Measurements from ENCODE around the gene DCDC1. TPM values are rescaled to one million over a fixed set of nuclear protein-coding genes. Genes with fewer than 3 reads are reported as not detected.

Gene DCDC1
- polyA plus RNA-seq, 2 of the 4 experiments (the other 2 are of a cell fraction): 2.8 to 9.5 TPM

DNA sequence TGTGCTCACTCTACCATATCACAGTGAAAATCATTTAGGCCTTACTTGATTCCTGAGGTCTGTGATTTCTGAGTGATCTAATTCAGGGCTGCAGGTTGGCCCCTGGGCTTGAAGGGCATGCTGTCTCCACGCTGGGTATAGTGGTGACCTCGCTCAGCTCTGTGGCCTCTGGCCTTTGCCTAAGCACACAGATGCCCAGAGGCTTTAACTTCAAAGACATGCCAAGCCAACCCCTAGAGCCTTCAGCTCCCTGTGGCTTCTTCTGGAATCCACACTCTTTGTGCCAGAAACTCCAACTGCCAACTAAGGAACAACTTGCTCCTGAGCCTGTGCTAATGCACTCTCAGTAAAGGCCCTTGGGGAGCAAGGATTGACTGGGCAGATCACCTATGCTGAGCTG, 550.8 kb downstream of the DCDC1 start:
- Histone ChIP-seq H3K4me3 (no peak overlapping the region), H3K27ac (no peak overlapping the region), H3K9me3 (no peaks in the 10 kb centered on the region), H3K4me1 (no peaks in the 10 kb centered on the region), H3K4me2 (no peak overlapping the region)
- ChIA-PET POLR2A (no interaction called here), CTCF (interaction anchor here (0.6 kb wide), 1 partner anchor 99 kb away, joined by 3 read pairs; no protein-coding TSS in a partner anchor)
- FAIRE-seq: no peak
- ATAC-seq: no peak
- TF ChIP-seq CEBPB (IDR thresholded peaks at IDR 0.05) (no peak), ESRRA (IDR thresholded peaks at IDR 0.05; ENCODE audit: borderline replicate concordance, low read length) (no peak), EP300 (IDR thresholded peaks at IDR 0.05) (no peak), TFCP2L1 (CRISPR knock-in tag; IDR thresholded peaks at IDR 0.05) (no peak), BHLHE40 (IDR thresholded peaks at IDR 0.05; ENCODE audit: low read depth, low read length) (no peak)
- TF ChIP-seq, protein P1, sequence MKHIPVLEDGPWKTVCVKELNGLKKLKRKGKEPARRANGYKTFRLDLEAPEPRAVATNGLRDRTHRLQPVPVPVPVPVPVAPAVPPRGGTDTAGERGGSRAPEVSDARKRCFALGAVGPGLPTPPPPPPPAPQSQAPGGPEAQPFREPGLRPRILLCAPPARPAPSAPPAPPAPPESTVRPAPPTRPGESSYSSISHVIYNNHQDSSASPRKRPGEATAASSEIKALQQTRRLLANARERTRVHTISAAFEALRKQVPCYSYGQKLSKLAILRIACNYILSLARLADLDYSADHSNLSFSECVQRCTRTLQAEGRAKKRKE (CRISPR knock-in tag; IDR thresholded peaks at IDR 0.05; ENCODE audit: low read depth): no peak
- 10% methylated on average over 2 of the region's 2 CpGs for WGBS (ENCODE audit: missing lambda C conversion rate)
- DNase-seq (ENCODE audit: low read depth in 1 of 2, low spot score in 1 of 2): no peak

DNA sequence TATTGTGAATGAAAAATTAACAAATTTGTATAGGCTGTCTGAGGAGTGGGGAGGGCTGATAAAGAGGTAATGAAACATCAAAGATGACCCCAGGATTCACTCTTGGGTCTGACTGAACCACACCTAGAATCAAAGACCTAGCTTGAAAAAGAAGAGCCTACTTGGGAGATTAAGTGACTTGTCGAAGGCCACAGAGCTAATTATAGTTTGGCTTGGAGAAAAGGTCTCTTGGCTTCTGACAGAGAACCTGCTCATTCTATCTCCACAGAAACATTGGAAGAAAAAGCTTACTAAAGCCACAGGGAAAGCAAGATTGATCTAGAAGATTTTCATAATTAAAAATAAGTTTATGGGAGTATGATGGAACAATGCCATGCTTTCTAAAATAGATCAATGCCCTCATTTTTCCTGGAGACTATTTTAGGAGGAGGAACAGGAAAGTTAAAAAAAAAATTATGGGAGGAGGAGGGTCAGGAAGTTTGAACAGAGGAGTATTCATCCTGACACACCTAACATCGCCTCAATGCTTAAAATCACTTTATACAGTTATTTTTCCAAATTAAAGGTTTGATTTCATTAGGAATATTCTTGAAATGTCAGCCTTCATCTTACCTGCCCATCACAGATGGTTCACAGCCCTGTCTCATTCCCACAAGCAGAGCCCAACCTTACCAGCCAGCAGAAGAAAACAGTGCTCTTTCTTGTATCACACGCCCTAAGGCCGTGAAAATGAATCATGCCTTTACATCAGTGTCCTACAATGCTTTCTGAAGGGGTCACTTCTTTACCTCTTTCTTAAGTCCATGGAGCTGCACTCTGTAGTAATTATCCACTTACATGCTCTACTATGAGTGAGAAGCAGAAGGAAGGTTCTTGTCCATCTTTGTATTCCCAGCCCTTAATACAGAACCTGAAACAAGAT, 552.3 kb downstream of the DCDC1 start:
- no peak for FAIRE-seq
- CTCF ChIA-PET: no interaction called here

DNA sequence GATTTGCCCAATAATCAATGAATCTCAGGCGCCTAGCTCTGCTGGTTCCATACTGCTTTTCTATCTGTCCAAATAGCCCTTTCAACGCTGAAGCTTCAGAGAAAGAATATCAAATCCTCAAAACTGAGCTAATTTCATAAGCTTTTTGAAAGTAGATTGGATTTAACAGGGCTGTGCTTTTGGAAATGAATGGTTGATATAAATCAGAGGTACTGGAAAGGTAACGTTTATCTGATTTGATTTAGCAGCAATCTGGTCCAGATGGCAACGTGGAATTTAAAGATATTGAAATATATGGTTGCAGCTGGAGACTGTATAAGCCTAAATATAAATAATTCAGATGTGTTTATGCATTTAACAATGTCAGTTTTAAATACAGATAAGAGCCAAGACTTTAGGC, 553.9 kb downstream of the DCDC1 start:
- 0% methylated on average over 4 of the region's 4 CpGs for whole genome bisulfite sequencing (ENCODE audit: missing lambda C conversion rate)
- CTCF ChIA-PET: no interaction called here
- TF ChIP-seq JUNB (IDR thresholded peaks at IDR 0.05): no peak
- no peak for TF ChIP-seq ZFP36 (IDR thresholded peaks at IDR 0.05; ENCODE audit: borderline replicate concordance, partially characterized antibody)
- TF ChIP-seq, protein P2, sequence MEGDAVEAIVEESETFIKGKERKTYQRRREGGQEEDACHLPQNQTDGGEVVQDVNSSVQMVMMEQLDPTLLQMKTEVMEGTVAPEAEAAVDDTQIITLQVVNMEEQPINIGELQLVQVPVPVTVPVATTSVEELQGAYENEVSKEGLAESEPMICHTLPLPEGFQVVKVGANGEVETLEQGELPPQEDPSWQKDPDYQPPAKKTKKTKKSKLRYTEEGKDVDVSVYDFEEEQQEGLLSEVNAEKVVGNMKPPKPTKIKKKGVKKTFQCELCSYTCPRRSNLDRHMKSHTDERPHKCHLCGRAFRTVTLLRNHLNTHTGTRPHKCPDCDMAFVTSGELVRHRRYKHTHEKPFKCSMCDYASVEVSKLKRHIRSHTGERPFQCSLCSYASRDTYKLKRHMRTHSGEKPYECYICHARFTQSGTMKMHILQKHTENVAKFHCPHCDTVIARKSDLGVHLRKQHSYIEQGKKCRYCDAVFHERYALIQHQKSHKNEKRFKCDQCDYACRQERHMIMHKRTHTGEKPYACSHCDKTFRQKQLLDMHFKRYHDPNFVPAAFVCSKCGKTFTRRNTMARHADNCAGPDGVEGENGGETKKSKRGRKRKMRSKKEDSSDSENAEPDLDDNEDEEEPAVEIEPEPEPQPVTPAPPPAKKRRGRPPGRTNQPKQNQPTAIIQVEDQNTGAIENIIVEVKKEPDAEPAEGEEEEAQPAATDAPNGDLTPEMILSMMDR (IDR thresholded peaks at IDR 0.05): no peak
- TF ChIP-seq HEYL (CRISPR knock-in tag; IDR thresholded peaks at IDR 0.05): no peak
- no peak for TF ChIP-seq RAD21 (conservative IDR thresholded peaks at IDR 0.05 in 1 of 2, IDR thresholded peaks at IDR 0.05 in 1 of 2)
- TF ChIP-seq EP300 (IDR thresholded peaks at IDR 0.05): no peak
- no peak for TF ChIP-seq POLR2AphosphoS2 (conservative IDR thresholded peaks at IDR 0.05; ENCODE audit: low read length)
- no peak for TF ChIP-seq KDM1A (IDR thresholded peaks at IDR 0.05; ENCODE audit: low read depth)
- TF ChIP-seq, protein P3, sequence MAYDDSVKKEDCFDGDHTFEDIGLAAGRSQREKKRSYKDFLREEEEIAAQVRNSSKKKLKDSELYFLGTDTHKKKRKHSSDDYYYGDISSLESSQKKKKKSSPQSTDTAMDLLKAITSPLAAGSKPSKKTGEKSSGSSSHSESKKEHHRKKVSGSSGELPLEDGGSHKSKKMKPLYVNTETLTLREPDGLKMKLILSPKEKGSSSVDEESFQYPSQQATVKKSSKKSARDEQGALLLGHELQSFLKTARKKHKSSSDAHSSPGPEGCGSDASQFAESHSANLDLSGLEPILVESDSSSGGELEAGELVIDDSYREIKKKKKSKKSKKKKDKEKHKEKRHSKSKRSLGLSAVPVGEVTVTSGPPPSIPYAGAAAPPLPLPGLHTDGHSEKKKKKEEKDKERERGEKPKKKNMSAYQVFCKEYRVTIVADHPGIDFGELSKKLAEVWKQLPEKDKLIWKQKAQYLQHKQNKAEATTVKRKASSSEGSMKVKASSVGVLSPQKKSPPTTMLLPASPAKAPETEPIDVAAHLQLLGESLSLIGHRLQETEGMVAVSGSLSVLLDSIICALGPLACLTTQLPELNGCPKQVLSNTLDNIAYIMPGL (CRISPR knock-in tag; IDR thresholded peaks at IDR 0.05; ENCODE audit: borderline replicate concordance): no peak
- no peak for TF ChIP-seq ZSCAN20 (CRISPR knock-in tag; IDR thresholded peaks at IDR 0.05)
- no peak for TF ChIP-seq CBX2 (IDR thresholded peaks at IDR 0.05; ENCODE audit: borderline replicate concordance, low read depth)
- TF ChIP-seq NR3C1 (IDR thresholded peaks at IDR 0.05): no peak
- TF ChIP-seq RFX5 (IDR thresholded peaks at IDR 0.05): no peak
- TF ChIP-seq CHD4 (IDR thresholded peaks at IDR 0.05; ENCODE audit: borderline replicate concordance): no peak
- Histone ChIP-seq H3K4me1 (no peaks in the 10 kb centered on the region), H3K4me3 (no peak overlapping the region), H3K4me2 (no peak overlapping the region), H3K9me3 (no peaks in the 10 kb centered on the region), H3K27ac (no peak overlapping the region)
- ATAC-seq (no peak), FAIRE-seq (no peak), DNase-seq (ENCODE audit: low read depth in 1 of 2, low spot score in 1 of 2) (no peak)
- POLR2A ChIA-PET: no interaction called here

More for the DNA sequence above, 552.3 kb downstream of the DCDC1 start:
- no peak for ATAC-seq
- Histone ChIP-seq H3K9me3 (no peaks in the 10 kb centered on the region), H3K4me2 (no peak overlapping the region), H3K4me3 (no peak overlapping the region), H3K4me1 (no peaks in the 10 kb centered on the region), H3K27ac (no peak overlapping the region)
- POLR2A ChIA-PET: no interaction called here
- WGBS (ENCODE audit: missing lambda C conversion rate): 0% methylated on average over 4 of the region's 4 CpGs
- TF ChIP-seq, protein P4, sequence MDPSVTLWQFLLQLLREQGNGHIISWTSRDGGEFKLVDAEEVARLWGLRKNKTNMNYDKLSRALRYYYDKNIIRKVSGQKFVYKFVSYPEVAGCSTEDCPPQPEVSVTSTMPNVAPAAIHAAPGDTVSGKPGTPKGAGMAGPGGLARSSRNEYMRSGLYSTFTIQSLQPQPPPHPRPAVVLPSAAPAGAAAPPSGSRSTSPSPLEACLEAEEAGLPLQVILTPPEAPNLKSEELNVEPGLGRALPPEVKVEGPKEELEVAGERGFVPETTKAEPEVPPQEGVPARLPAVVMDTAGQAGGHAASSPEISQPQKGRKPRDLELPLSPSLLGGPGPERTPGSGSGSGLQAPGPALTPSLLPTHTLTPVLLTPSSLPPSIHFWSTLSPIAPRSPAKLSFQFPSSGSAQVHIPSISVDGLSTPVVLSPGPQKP (IDR thresholded peaks at IDR 0.05; ENCODE audit: low read depth, low read length): no peak
- TF ChIP-seq SMC3 (IDR thresholded peaks at IDR 0.05): no peak
- TF ChIP-seq HDAC2 (IDR thresholded peaks at IDR 0.05): no peak
- no peak for TF ChIP-seq KDM1A (IDR thresholded peaks at IDR 0.05; ENCODE audit: low read depth)
- TF ChIP-seq POLR2AphosphoS2 (conservative IDR thresholded peaks at IDR 0.05; ENCODE audit: low read length): no peak
- TF ChIP-seq ZC3H11A (IDR thresholded peaks at IDR 0.05): no peak
- TF ChIP-seq KDM5A (IDR thresholded peaks at IDR 0.05): no peak
- no peak for TF ChIP-seq RCOR1 (IDR thresholded peaks at IDR 0.05; ENCODE audit: low read depth, low read length)
- TF ChIP-seq MYC (IDR thresholded peaks at IDR 0.05; ENCODE audit: borderline replicate concordance, low read length): no peak
- no peak for TF ChIP-seq NFE2L2 (conservative IDR thresholded peaks at IDR 0.05; ENCODE audit: low read length)
- no peak for DNase-seq (ENCODE audit: low read depth in 1 of 2, low spot score in 1 of 2)

Measured in A549 (cell line).